Panc1 (cell line): ENCODE data around the gene CYB5R3. TPM values are rescaled to one million over a fixed set of nuclear protein-coding genes. Genes with fewer than 3 reads are reported as not detected.
"Not testable (repeated sequence)": the region's sequence is repeated elsewhere in the genome, so short reads cannot be mapped to it uniquely, and the experiment has no call there.

Experiments
- ATAC-seq: fragments of 200-7000 bp; cut with Tn5 transposase; 2 replicates; pipeline ENCODE4 v1.9.1; 2020; ENCODE audit warnings: mild to moderate bottlenecking, moderate library complexity
- BruUV-seq: library from RNA; stranded (reverse); fragments of 400-500 nt; replicated peaks from 2 replicates; lab custom pipeline; 2021; lab: Mats Ljungman, UMichigan
- CTCF ChIA-PET: fragments of 300-600 bp; sonication (Branson Sonifier 250); formaldehyde crosslinking; loops from one replicate; lab custom pipeline; 2022; ENCODE audit warnings: antibody characterized with exemption; lab: Charles Lee
- POLR2A ChIA-PET: fragments of 300-600 bp; sonication (Branson Sonifier 250); formaldehyde crosslinking; loops from one replicate; lab custom pipeline; 2022; ENCODE audit warnings: antibody characterized with exemption; lab: Charles Lee
- DNase-seq: peaks from one replicate; pipeline ENCODE4 v3.0.0-alpha.2; 2010; ENCODE audit warnings: low read depth, low spot score
- H3K27ac ChIP-seq: 2 replicates; pipeline ENCODE4 v1.5.1; 2011; ENCODE audit warnings: mild to moderate bottlenecking, low read length, inconsistent platforms
- H3K27me3 ChIP-seq: fragments of 200-500 bp; sonication (Bioruptor generic); 2 replicates; pipeline ENCODE4 v1.6.0; 2014; ENCODE audit warnings: low read length, inconsistent platforms; ENCODE audit not compliant: control insufficient read depth, insufficient read depth
- H3K36me3 ChIP-seq: fragments of 200-500 bp; sonication (Bioruptor generic); 2 replicates; pipeline ENCODE4 v1.5.1; 2014; ENCODE audit warnings: inconsistent platforms, mild to moderate bottlenecking, low read length, moderate library complexity; ENCODE audit not compliant: control insufficient read depth, insufficient read depth
- H3K4me1 ChIP-seq: 2 replicates; pipeline ENCODE4 v1.5.1; 2011; ENCODE audit warnings: inconsistent platforms, mild to moderate bottlenecking, low read length, moderate library complexity; ENCODE audit not compliant: control insufficient read depth, insufficient read depth
- H3K4me3 ChIP-seq, 2 experiments: 2 replicates each; pipeline ENCODE4 v1.5.1; 2011 to 2012; ENCODE audit warnings: low read depth in 2 of 2, low read length in 2 of 2, mild to moderate bottlenecking in 2 of 2, inconsistent platforms in 1 of 2, moderate library complexity in 1 of 2
- H3K9me3 ChIP-seq: fragments of 200-500 bp; sonication (Bioruptor generic); 2 replicates; pipeline ENCODE4 v1.5.1; 2014; ENCODE audit warnings: low read depth, mild to moderate bottlenecking, inconsistent platforms, low read length, moderate library complexity; ENCODE audit not compliant: control insufficient read depth, insufficient read depth
- POLR2AphosphoS5 ChIP-seq: IDR thresholded peaks from 2 replicates; pipeline ENCODE4 v1.6.1; 2012; ENCODE audit warnings: mild to moderate bottlenecking, low read depth, low read length, moderate library complexity
- REST ChIP-seq, 2 experiments: IDR thresholded peaks; 2 replicates each; pipeline ENCODE4 v1.6.1; 2011 to 2012; ENCODE audit warnings: low read depth in 2 of 2, control low read depth in 1 of 2, low read length in 1 of 2, mild to moderate bottlenecking in 1 of 2, moderate library complexity in 1 of 2; ENCODE audit not compliant: insufficient read depth in 1 of 2
- SIN3A ChIP-seq: IDR thresholded peaks from 2 replicates; pipeline ENCODE4 v1.6.1; 2012; ENCODE audit warnings: low read depth, mild to moderate bottlenecking, low read length, moderate library complexity, borderline replicate concordance; ENCODE audit not compliant: insufficient read depth
- TCF7L2 ChIP-seq: IDR thresholded peaks from 2 replicates; pipeline ENCODE4 v1.6.1; 2011; ENCODE audit warnings: mild to moderate bottlenecking, low read depth, low read length, inconsistent platforms
- in situ Hi-C: cut with HindIII; loops from 2 replicates; pipeline ENCODE4 v1.10.0; 2016; ENCODE audit warnings: low sequenced_read_pairs, low pct_unique_long_range_greater_than_20kb
- intact Hi-C: fragments of 100-400 bp; cut with micrococcal nuclease; formaldehyde crosslinking; loops from one replicate; pipeline ENCODE4 v1.10.0; 2022; ENCODE audit not compliant: unreplicated experiment
- total RNA-seq: library from RNA; stranded (reverse); gene quantifications from one replicate; pipeline ENCODE4 v1.2.1, GENCODE V29; 2021; ENCODE audit not compliant: unreplicated experiment
- TF ChIP-seq, protein P1 (sequence below): fragments of 450-650 bp; IDR thresholded peaks from 2 replicates; pipeline ENCODE4 v1.5.1; 2017; ENCODE audit warnings: mild to moderate bottlenecking

Gene CYB5R3
- total RNA-seq, 1 experiment from 2014 or later, result 102 TPM

- Histone ChIP-seq H3K9me3 (no peaks in the 10 kb centered on the region), H3K27ac (peak overlapping the region; percentile 29; the same call in 1 of the 2 replicates), H3K36me3 (no peaks in the 10 kb centered on the region; the same call in 1 of the 2 replicates), H3K4me1 (peaks cover 17% of the 10 kb centered on the region), H3K27me3 (no peaks in the 10 kb centered on the region), H3K4me3 (no peak overlapping the region)
- no peak for ATAC-seq
- no peak for DNase-seq
- TF ChIP-seq POLR2AphosphoS5 (peak; percentile 36; the same call in 1 of the 2 replicates), TCF7L2 (no peak), SIN3A (no peak), REST (IDR thresholded peaks at IDR 0.05; ENCODE audit: insufficient read depth in 1 of 2, low read depth in 2 of 2, low read length in 1 of 2) (no peak)
- TF ChIP-seq, protein P1, sequence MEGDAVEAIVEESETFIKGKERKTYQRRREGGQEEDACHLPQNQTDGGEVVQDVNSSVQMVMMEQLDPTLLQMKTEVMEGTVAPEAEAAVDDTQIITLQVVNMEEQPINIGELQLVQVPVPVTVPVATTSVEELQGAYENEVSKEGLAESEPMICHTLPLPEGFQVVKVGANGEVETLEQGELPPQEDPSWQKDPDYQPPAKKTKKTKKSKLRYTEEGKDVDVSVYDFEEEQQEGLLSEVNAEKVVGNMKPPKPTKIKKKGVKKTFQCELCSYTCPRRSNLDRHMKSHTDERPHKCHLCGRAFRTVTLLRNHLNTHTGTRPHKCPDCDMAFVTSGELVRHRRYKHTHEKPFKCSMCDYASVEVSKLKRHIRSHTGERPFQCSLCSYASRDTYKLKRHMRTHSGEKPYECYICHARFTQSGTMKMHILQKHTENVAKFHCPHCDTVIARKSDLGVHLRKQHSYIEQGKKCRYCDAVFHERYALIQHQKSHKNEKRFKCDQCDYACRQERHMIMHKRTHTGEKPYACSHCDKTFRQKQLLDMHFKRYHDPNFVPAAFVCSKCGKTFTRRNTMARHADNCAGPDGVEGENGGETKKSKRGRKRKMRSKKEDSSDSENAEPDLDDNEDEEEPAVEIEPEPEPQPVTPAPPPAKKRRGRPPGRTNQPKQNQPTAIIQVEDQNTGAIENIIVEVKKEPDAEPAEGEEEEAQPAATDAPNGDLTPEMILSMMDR, result no peak
- intact Hi-C loops, result no loop called here
- POLR2A ChIA-PET, result no interaction called here
- in situ Hi-C loops, result no loop called here
- no TSS peak for BruUV-seq
- CTCF ChIA-PET, result no interaction called here
Observed at GRCh38 chr22:42617155-42617983, 31.8 kb downstream of the CYB5R3 start.

- BruUV-seq, DNase-seq, H3K9me3 ChIP-seq, H3K27me3 ChIP-seq, H3K36me3 ChIP-seq, in situ Hi-C loops, ATAC-seq, intact Hi-C loops: not testable (repeated sequence)
- CTCF ChIA-PET, result interaction anchor here (0.6 kb wide), 1 partner anchor 166 kb away, joined by 3 read pairs; no protein-coding TSS in a partner anchor
- H3K4me1 ChIP-seq, result peaks cover 26% of the 10 kb centered on the region
- POLR2A ChIA-PET, result interaction anchor here (0.6 to 0.7 kb wide), 3 partner anchors 16 to 42 kb away, joined by 3 to 4 read pairs (median 3); no protein-coding TSS in a partner anchor
- peak overlapping the region; percentile 82 for H3K27ac ChIP-seq
- peak overlapping the region; percentile 18 to 45; a peak in 3 of 4 replicates for H3K4me3 ChIP-seq
Observed at GRCh38 chr22:42615860-42616175, 33.4 kb downstream of the CYB5R3 start.
